Hepatocyte (in vitro differentiated cells): Measurements from ENCODE around the gene GRIK4.

Experiments used
- EZH2 ChIP-seq: fragments of 200-600 bp; sonication (generic); IDR thresholded peaks from 2 replicates; pipeline ENCODE4 v1.6.1; 2016; ENCODE audit warnings: antibody characterized with exemption, mild to moderate bottlenecking, borderline replicate concordance
- TF ChIP-seq, protein P1 (sequence below): fragments of 200-600 bp; sonication (generic); IDR thresholded peaks from 2 replicates; pipeline ENCODE4 v1.5.1; 2016; ENCODE audit warnings: antibody characterized with exemption, mild to moderate bottlenecking; ENCODE audit not compliant: poor library complexity

GRCh38 chr11:120903686-120904085, 392.1 kb downstream of the GRIK4 start:
- TF ChIP-seq EZH2, result no peak
- TF ChIP-seq, protein P1, sequence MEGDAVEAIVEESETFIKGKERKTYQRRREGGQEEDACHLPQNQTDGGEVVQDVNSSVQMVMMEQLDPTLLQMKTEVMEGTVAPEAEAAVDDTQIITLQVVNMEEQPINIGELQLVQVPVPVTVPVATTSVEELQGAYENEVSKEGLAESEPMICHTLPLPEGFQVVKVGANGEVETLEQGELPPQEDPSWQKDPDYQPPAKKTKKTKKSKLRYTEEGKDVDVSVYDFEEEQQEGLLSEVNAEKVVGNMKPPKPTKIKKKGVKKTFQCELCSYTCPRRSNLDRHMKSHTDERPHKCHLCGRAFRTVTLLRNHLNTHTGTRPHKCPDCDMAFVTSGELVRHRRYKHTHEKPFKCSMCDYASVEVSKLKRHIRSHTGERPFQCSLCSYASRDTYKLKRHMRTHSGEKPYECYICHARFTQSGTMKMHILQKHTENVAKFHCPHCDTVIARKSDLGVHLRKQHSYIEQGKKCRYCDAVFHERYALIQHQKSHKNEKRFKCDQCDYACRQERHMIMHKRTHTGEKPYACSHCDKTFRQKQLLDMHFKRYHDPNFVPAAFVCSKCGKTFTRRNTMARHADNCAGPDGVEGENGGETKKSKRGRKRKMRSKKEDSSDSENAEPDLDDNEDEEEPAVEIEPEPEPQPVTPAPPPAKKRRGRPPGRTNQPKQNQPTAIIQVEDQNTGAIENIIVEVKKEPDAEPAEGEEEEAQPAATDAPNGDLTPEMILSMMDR, result no peak
